Measurements from ENCODE around the gene GFI1.

DNA sequence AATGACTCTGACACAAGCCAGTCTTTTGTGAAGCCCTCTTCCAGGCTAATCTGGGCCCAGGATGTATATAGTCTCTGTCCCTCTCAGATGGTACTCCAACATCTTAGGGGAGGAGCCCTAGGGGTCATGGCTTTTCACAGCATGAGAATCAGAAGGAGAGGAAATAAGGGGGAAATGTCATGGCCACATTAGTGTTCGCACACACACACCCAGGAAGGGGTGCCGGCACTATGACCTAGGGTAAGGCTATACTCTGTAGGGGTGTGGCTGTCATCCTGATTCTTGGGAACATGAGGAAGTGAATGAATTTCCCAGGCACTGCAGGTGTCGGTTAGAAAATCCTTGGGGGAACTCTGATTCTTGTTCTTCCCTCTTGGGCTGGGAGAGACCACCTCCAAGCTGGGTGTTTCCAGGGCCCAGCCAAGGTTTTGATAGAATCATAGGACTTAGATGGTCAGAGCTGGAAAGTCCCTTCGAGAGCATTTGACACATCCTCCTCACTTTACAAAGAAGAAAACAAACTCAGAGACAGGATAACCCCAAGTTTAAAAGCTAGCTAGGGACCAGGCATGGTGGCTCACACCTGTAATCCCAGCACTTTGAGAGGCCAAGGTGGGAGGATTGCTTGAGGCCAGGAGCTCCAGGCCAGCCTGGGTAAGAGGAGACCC is 22.0 kb downstream of the GFI1 start:
- TF ChIP-seq, protein P1, sequence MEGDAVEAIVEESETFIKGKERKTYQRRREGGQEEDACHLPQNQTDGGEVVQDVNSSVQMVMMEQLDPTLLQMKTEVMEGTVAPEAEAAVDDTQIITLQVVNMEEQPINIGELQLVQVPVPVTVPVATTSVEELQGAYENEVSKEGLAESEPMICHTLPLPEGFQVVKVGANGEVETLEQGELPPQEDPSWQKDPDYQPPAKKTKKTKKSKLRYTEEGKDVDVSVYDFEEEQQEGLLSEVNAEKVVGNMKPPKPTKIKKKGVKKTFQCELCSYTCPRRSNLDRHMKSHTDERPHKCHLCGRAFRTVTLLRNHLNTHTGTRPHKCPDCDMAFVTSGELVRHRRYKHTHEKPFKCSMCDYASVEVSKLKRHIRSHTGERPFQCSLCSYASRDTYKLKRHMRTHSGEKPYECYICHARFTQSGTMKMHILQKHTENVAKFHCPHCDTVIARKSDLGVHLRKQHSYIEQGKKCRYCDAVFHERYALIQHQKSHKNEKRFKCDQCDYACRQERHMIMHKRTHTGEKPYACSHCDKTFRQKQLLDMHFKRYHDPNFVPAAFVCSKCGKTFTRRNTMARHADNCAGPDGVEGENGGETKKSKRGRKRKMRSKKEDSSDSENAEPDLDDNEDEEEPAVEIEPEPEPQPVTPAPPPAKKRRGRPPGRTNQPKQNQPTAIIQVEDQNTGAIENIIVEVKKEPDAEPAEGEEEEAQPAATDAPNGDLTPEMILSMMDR (IDR thresholded peaks at IDR 0.05), result no peak
- TF ChIP-seq ZFX (IDR thresholded peaks at IDR 0.05; ENCODE audit: borderline replicate concordance), result no peak
